ENCODE results near the gene COMMD2.

The COMMD2 gene

DNA sequence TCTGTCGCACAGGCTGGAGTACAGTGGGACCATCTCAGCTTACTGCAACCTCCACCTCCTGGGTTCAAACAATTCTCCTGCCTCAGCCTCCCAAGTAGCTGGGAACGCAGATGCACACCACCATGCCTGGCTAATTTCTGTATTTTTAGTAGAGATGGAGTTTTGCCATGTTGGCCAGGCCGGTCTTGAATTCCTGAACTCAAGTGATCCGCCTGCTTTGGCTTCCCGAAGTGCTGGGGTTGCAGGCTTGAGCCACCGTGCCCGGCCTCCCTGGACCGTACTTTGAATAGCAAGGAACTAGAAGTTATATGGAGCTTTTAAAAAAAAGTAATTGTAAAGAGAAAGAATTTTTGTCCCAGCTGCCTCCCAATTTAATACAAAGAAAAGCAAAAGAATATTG is 48.4 kb upstream of the COMMD2 start:
- no peaks in the 10 kb centered on the region for H3K79me2 ChIP-seq (ENCODE audit: low read length)
- no peak overlapping the region for H3K4me2 ChIP-seq (ENCODE audit: low read depth, low read length)
- H3K9me2 ChIP-seq (replicated peaks; ENCODE audit: insufficient read depth, low read length), result no peaks in the 10 kb centered on the region
- TF ChIP-seq EZH2phosphoT487 (IDR thresholded peaks at IDR 0.05; ENCODE audit: low read length) (no peak), EZH2 (optimal IDR thresholded peaks at IDR 0.05; ENCODE audit: low read depth, low read length) (no peak)
- TF ChIP-seq, protein P1, sequence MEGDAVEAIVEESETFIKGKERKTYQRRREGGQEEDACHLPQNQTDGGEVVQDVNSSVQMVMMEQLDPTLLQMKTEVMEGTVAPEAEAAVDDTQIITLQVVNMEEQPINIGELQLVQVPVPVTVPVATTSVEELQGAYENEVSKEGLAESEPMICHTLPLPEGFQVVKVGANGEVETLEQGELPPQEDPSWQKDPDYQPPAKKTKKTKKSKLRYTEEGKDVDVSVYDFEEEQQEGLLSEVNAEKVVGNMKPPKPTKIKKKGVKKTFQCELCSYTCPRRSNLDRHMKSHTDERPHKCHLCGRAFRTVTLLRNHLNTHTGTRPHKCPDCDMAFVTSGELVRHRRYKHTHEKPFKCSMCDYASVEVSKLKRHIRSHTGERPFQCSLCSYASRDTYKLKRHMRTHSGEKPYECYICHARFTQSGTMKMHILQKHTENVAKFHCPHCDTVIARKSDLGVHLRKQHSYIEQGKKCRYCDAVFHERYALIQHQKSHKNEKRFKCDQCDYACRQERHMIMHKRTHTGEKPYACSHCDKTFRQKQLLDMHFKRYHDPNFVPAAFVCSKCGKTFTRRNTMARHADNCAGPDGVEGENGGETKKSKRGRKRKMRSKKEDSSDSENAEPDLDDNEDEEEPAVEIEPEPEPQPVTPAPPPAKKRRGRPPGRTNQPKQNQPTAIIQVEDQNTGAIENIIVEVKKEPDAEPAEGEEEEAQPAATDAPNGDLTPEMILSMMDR (IDR thresholded peaks at IDR 0.05; ENCODE audit: low read length), result no peak
- H3K4me3 ChIP-seq (ENCODE audit: low read length), result no peak overlapping the region
- no peak overlapping the region for H2AFZ ChIP-seq (ENCODE audit: low read length)
- no peak overlapping the region for H3K9ac ChIP-seq (ENCODE audit: low read length)
- no peaks in the 10 kb centered on the region for H3K4me1 ChIP-seq (ENCODE audit: low read length)
- H3K36me3 ChIP-seq (replicated peaks; ENCODE audit: insufficient read depth, low read length), result no peaks in the 10 kb centered on the region
- no peaks in the 10 kb centered on the region for H4K20me1 ChIP-seq (ENCODE audit: insufficient read depth, low read length)
- H3K27ac ChIP-seq (ENCODE audit: low read length), result no peak overlapping the region
- no peak for DNase-seq
- H3K27me3 ChIP-seq (replicated peaks; ENCODE audit: insufficient read depth, low read length), result no peaks in the 10 kb centered on the region
- H3K9me3 ChIP-seq (replicated peaks; ENCODE audit: insufficient read depth, low read length), result no peaks in the 10 kb centered on the region
- no peaks in the 10 kb centered on the region for H3F3A ChIP-seq (ENCODE audit: insufficient read depth, low read length)

DNA sequence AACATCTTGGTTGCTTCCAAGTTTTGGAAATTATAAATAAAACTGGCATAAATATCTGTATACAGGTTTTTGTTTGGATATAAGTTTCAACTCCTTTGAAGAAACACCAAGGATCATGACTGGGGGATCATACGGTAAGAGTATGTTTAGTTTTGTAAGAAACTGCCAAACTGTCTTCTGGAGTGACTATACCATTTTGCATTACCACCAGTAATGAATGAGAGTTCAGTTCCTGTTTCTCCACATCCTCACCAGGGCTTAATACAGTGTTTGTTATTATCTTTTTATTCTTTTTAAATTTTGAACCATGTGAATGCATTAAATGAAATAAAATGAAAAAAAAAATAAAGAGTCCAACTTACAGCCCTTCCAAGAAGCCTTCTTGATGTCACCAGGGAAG is 43.7 kb upstream of the COMMD2 start:
- TF ChIP-seq EZH2 (optimal IDR thresholded peaks at IDR 0.05; ENCODE audit: low read depth, low read length), result no peak
- TF ChIP-seq EZH2phosphoT487 (IDR thresholded peaks at IDR 0.05; ENCODE audit: low read length), result no peak
- TF ChIP-seq, protein P1 (IDR thresholded peaks at IDR 0.05; ENCODE audit: low read length), result no peak
- Histone ChIP-seq H3K36me3 (replicated peaks; ENCODE audit: insufficient read depth, low read length) (no peaks in the 10 kb centered on the region), H3K4me1 (ENCODE audit: low read length) (no peaks in the 10 kb centered on the region), H3K27me3 (replicated peaks; ENCODE audit: insufficient read depth, low read length) (no peaks in the 10 kb centered on the region), H3F3A (ENCODE audit: insufficient read depth, low read length) (no peaks in the 10 kb centered on the region), H3K27ac (ENCODE audit: low read length) (no peak overlapping the region), H3K9me2 (replicated peaks; ENCODE audit: insufficient read depth, low read length) (no peaks in the 10 kb centered on the region), H3K4me2 (ENCODE audit: low read depth, low read length) (no peak overlapping the region), H3K79me2 (ENCODE audit: low read length) (no peaks in the 10 kb centered on the region), H3K9me3 (replicated peaks; ENCODE audit: insufficient read depth, low read length) (no peaks in the 10 kb centered on the region), H2AFZ (ENCODE audit: low read length) (no peak overlapping the region), H3K9ac (ENCODE audit: low read length) (no peak overlapping the region), H3K4me3 (ENCODE audit: low read length) (no peak overlapping the region), H4K20me1 (ENCODE audit: insufficient read depth, low read length) (no peaks in the 10 kb centered on the region)
- DNase-seq, result no peak

DNA sequence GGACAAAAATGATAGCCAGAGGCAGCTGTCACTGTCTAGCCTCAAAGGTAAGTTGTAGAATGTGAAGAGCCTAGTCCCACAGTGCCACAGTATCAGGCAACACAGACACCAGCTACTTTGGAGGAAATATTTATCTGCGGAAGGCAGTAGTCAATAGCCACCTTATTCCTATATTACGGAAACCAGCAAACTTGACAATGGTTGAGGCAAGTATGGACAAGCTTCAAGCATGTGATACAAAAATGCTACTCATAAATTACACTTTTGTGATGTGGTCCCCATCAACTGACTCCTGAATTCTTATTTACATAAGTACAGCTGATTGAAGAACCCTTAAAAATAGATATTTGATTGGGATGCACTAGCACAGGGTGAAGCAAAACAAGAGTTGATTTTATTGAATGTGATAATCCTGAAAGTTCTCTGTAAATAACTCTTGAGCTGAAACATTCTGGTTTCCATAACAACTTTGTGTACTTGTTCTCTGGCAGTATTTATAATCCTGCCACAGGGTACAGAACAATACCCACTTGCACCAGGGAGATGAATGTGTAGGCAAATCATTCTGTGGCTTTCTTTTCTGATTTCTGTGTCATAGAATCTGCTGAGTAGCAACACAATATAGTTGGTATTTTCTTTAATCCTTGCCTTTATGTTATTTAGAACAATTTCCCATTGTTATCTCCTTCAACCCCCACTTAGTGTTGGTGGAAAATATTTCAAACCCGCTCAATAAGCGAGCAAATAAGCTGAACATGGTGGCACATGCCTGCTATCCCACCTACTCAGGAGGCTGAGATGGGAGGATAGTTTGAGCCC is 40.4 kb upstream of the COMMD2 start, which contains the start of gene ANKUB1:
ANKUB1 (minus strand) TSS at position 103 of the 819 bp plus-strand sequence. CDS start 188 bp downstream, outside the sequence.
- Histone ChIP-seq H2AFZ (ENCODE audit: low read length) (no peak within 1 kb of the TSS), H3K4me3 (ENCODE audit: low read length) (no peak within 1 kb of the TSS), H3K36me3 (replicated peaks; ENCODE audit: insufficient read depth, low read length) (no peaks in the 10 kb centered on the region), H3K79me2 (ENCODE audit: low read length) (no peaks in the 10 kb centered on the region), H3K4me1 (ENCODE audit: low read length) (no peaks in the 10 kb centered on the region), H4K20me1 (ENCODE audit: insufficient read depth, low read length) (no peaks in the 10 kb centered on the region), H3K9me2 (replicated peaks; ENCODE audit: insufficient read depth, low read length) (no peaks in the 10 kb centered on the region), H3K4me2 (ENCODE audit: low read depth, low read length) (no peak within 1 kb of the TSS), H3K27me3 (replicated peaks; ENCODE audit: insufficient read depth, low read length) (no peaks in the 10 kb centered on the region), H3K27ac (ENCODE audit: low read length) (no peak within 1 kb of the TSS), H3K9ac (ENCODE audit: low read length) (no peak within 1 kb of the TSS), H3K9me3 (replicated peaks; ENCODE audit: insufficient read depth, low read length) (no peaks in the 10 kb centered on the region), H3F3A (ENCODE audit: insufficient read depth, low read length) (no peaks in the 10 kb centered on the region)
- DNase-seq, result no peak
- TF ChIP-seq EZH2phosphoT487 (IDR thresholded peaks at IDR 0.05; ENCODE audit: low read length), result no peak
- TF ChIP-seq, protein P1 (IDR thresholded peaks at IDR 0.05; ENCODE audit: low read length), result no peak
- TF ChIP-seq EZH2 (optimal IDR thresholded peaks at IDR 0.05; ENCODE audit: low read depth, low read length), result no peak

Measured in MM.1S (cell line).